Smooth muscle cell of the pulmonary artery (primary cell): ENCODE results near the gene EYS. TPM values are rescaled to one million over a fixed set of nuclear protein-coding genes. Genes with fewer than 3 reads are reported as not detected.

Experiments
- total RNA-seq: library from RNA; depleted of rRNA; stranded (reverse); fragments of >200 nt; gene quantifications from 2 replicates; pipeline ENCODE4 v1.2.3, GENCODE V29; 2014

The EYS gene
- total RNA-seq = under 0.01 and 0.13 TPM in 2 replicates

GRCh38 chr6:65707126-65707826, at the start of gene EYS:
Gene EYS, minus strand, starts transcription at chr6:65707226. Its CDS starts 211,816 bp downstream, at chr6:65495410.

